Activated CD8-positive, alpha-beta memory T cell treated with anti-CD3 and anti-CD28 coated beads, Interleukin-2, amount 50 U/mL, for 4 hours (primary cell): ENCODE measurements around the gene FBXL3.
A peak's percentile ranks its signal among the peaks of the same experiment; 100 is the strongest.

Experiments used
- DNase-seq: peaks from one replicate; pipeline ENCODE4 v3.0.0-alpha.2; 2020

Gene FBXL3, protein sequence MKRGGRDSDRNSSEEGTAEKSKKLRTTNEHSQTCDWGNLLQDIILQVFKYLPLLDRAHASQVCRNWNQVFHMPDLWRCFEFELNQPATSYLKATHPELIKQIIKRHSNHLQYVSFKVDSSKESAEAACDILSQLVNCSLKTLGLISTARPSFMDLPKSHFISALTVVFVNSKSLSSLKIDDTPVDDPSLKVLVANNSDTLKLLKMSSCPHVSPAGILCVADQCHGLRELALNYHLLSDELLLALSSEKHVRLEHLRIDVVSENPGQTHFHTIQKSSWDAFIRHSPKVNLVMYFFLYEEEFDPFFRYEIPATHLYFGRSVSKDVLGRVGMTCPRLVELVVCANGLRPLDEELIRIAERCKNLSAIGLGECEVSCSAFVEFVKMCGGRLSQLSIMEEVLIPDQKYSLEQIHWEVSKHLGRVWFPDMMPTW

DNA sequence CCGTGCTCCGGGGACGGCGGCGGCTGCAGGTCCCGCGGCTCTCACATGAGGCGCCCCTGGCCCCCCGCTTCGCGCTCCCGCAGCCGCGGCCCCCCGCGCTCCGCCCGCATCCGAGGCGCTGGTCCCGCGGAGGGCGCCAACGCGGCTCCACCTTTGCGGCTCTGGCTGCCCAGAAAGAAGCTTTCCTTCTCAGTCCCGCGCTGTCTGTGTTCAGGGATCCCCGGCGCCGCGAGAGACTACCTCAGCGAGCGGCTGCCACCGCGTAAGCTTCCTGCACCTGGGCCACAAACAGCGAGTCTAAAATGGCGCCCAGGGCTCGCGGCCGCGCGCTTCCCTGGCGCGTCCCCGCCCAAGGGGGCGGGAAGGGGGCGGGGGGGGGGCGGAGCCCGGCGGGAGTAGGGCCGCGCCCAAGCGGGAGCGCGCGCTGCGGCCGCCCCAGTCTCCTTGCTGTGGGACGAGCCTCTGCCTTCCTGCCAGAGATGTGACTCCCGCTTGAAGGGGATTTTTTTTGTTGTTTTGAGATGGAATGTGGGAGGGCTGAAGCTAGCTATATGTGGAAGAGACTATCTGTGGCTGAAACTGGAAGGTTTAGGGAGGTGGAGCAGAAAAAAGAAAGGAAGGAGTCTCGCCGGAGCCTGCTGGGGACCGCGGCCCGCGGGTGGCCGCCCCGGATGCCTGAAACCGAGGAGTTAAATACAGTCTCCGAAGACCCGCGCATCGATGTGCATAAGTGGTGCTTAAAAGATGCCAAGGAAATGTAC, at the start of gene FBXL3:
FBXL3 (minus strand) TSS at position 299 of the 761 bp plus-strand sequence. CDS start 5,299 bp downstream, outside the sequence.
- DNase-seq: peak; percentile 76

DNA sequence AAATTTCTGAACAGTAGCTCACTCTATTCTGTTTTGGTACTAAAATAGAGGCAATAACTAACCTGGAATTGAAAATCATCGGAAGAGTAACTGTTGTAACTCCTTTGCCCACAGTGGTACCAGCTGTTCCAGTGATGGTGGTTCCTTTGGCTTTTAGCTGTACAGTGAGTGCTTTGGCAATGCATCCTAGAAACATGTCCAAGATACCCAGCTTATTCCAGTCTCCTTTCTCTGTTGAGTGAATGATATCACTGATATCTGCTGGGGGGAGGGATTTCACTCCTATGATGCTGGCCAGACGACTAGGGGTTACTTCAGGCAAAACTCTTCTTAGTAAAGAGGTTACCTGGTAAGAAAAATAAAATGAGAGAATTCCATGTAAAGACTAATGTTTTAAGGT, 40.6 kb upstream of the FBXL3 start:
- DNase-seq: no peak

GRCh38 chr13:77065461-77066147, 38.6 kb upstream of the FBXL3 start:
- DNase-seq: no peak

DNA sequence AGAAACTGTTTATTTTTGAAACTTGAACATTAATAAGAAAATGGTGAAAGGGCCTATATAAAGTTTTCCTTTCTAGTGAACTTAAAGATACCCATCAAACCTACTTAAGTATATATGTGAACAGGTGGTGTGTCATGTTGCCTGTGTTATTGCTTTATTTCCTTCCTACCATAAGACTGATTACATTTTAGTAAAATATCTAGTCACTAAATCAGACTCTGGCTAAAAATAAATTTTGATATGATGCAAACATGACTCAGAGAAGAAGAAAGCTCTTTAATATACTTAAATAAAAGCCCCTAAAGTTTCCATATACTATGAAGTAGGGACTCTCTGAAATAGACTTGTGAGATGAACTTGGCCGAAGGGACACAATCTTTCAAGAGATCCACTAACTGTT, 35.1 kb upstream of the FBXL3 start:
- no peak for DNase-seq

DNA sequence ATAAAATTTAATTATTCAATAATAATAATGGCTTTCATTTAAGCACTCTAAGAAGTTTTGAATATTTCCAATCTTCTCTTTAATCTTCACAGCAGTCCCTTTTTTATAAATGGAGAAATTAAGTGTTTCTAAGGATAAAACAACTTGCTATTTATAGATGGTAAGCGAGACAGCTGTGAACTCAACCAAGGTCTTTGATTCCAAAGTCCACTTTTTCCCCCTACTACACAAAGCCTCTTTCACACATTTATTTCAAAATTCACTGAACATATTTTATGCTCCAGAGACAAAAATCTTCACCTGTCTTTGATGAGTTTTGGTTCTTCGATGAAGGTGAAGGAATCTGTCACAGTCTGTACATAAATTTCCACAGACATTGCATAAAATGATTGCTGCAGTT, 34.4 kb upstream of the FBXL3 start:
- no peak for DNase-seq

GRCh38 chr13:77056886-77057285, 29.9 kb upstream of the FBXL3 start:
- DNase-seq: no peak

DNA sequence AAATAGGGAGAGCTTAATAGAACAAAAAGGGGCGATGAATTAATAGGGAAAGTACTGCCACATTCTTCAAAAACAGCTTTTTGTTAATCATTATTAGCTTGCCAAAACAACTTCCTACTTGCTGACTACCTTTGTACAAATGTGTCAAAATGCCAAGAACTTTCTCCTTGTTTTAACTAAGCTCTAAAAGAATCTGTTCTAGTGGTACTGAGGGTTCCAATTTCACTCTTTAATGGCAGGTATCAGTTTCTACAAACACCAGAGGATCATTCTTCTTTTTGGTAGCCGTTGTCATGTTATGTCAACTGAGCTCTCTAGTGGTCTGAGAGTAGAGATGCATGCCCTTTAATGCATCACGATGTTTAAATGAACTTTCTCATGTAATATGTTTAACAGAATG, 29.4 kb upstream of the FBXL3 start:
- DNase-seq: no peak

GRCh38 chr13:77055158-77055557, 28.2 kb upstream of the FBXL3 start:
- no peak for DNase-seq

DNA sequence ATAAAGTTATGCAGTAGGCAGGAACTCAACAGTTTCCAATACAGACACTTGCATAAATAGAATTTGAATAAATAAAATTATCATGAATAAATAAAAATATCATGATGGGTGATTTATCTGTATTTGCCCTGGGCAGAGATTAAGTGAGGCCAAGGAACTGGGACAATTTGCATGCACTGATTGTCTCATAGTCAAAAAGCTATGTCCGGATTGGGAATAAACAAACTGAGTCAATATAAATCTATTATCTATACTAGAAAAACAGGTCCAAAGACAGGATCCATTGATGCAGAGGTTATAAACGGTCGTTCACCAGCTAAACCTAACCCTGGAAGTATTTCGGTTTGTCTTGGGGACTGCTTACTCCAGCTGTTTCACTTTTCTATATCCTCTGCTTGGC, 26.2 kb upstream of the FBXL3 start:
- DNase-seq: no peak

- no peak for DNase-seq
Measured at GRCh38 chr13:77048681-77049080, 21.7 kb upstream of the FBXL3 start.

DNA sequence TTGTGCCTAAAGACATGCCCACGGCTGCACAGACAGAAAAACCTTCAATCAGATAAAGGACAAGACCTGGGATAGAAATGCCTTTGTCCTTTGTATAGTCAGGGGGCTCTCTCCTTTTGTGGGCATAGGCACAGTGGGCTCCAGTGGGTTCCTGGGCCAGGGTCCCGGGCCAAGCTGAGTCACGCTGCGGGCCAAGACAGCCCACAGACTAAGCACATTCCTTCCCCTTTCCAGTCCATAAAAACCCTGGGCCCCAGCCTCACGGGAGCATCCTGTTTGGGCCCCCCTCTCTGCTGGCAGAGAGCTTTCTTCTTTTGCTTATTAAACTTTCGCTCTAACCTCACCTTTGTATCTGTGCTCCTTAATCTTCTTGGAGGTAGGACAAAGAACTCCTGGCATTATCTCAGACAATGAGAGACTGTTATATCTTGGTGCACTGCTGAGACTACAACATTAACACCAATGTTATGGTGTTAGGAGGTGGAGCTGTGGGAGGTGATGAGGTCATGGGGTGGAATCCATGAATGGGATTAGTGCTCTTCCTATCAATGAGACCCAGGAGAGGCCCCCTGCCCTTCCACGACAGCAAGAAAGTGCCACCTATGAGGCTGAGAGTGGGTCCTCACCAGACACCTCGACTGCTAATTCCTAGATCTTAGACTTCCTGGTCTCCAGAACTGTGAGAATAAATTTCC, 20.8 kb upstream of the FBXL3 start:
- no peak for DNase-seq

DNA sequence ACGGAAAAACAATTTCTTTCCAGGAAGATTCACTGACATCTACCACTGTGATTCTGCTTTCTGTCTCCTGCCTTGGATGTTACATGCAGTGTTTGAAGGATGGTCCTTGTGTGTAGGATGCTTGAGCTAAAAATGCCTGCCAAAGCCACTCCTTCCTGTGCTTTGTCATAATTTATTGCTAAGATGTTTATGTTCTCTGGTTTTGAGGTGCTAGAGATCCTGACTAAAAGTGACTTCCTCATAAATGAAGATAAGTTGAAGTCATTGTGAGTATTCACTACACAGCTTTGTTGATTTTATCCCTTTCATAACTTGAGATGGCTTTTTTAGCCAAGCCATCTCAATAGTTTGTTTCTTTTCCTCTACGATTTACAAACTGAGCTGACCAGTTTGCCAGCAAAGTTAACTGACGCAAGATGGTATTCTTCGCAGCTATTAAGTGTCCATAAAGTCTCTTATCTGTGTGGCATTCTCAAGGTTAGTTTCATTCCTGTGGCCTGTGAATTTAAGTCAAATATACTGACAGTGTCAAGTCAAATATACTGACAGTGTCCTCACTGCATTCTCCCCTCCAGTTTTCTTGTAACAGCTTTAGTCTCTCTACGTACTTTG, 15.7 kb upstream of the FBXL3 start:
- DNase-seq: no peak

GRCh38 chr13:77040835-77041234, 13.9 kb upstream of the FBXL3 start:
- no peak for DNase-seq

DNA sequence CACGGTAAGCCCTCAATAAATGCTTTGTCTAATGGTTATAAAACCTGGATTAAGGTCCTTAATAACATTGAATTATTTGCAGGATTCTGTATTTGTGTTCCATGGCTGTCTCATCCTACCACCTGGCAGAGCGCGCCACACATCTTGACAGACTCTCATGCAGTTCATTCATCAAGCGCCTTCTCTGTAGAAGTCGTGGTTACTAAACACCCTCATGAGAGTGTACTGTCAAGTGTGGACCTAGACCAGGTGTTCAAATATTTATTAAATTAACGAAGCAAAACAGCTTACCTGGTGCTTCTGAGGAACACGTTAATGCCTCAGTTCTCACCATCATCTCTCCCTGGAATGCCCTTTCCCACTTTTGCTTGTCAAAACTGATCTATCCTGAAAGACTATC, 13.1 kb upstream of the FBXL3 start:
- DNase-seq: no peak

- no peak for DNase-seq
Measured at GRCh38 chr13:77038907-77039480, 12.0 kb upstream of the FBXL3 start.

- no peak for DNase-seq
Measured at GRCh38 chr13:77036279-77036678, 9.3 kb upstream of the FBXL3 start.

DNA sequence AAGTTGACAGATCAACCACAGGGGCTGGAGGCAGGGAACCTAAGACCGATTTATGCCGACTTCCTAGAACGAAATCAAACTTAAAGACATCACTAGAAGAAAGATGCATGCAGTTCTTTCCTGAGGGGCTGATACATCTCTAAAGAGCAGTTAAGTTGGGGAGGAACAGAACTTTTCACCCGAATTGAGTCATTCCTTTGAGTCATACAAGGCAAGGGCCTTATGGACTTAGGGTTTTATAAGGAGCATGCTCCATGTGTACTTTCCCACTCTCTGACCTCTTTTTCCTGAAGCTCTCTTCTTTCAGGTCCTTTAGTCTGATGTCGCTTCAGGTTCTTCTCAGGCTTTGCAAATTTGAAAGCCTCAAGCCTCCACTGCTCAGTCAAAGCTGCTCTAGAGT, 7.9 kb upstream of the FBXL3 start:
- DNase-seq: no peak

- no peak for DNase-seq
Measured at GRCh38 chr13:77033717-77034302, 6.9 kb upstream of the FBXL3 start.

- no peak for DNase-seq
Measured at GRCh38 chr13:77031656-77032243, 4.8 kb upstream of the FBXL3 start.

- no peak for DNase-seq
Measured at GRCh38 chr13:77029436-77029835, 2.5 kb upstream of the FBXL3 start.

GRCh38 chr13:77028202-77028601, 1.2 kb upstream of the FBXL3 start:
- no peak for DNase-seq
